ENCODE results near the gene C11orf24. TPM values are rescaled to one million over a fixed set of nuclear protein-coding genes. Genes with fewer than 3 reads are reported as not detected.

C11orf24 gene
- total and polyA plus RNA-seq, 2 of the 8 experiments (the other 6 are each of a cell fraction or from before 2014, with no cell fraction given): 45.4 to 51.7 TPM

DNA sequence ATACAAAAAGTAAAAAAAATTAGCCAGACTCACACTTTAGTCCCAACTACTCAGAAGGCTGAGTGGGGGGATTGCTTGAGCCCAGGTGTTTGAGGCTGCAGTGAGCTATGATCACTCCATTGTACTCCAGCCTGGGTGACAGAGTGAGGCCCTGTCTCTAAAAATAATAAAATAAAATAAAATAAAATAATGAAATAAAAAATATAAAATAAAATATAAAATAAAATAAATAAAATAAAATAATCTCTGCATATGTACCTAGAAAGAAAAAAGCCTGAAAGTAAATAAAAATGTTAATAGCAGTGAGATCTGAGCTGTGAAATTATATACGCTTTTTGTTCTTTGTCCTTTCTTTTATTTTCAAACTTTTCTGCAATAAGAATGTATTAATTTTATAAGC is 23.5 kb upstream of the C11orf24 start:
- no peak overlapping the region for H2AK5ac ChIP-seq (ENCODE audit: low read depth, low read length)
- no peak overlapping the region for H3K4ac ChIP-seq (replicated peaks; ENCODE audit: insufficient read length, low read depth, low read length)
- no peaks in the 10 kb centered on the region; a peak in 2 of 7 replicates for H3K27me3 ChIP-seq (replicated peaks in 1 of 4; ENCODE audit: control insufficient read depth in 3 of 4, extremely low read depth in 1 of 4, insufficient read depth in 3 of 4, low read length in 3 of 4)
- H3K23me2 ChIP-seq (ENCODE audit: low read depth, low read length): no peaks in the 10 kb centered on the region
- no peak overlapping the region for H3K27ac ChIP-seq (ENCODE audit: low read depth, low read length)
- no peak overlapping the region for H4K5ac ChIP-seq (ENCODE audit: insufficient read length, low read depth, low read length)
- DNase-seq (ENCODE audit: low read depth in 1 of 2, low spot score in 2 of 2): no peak
- H4K91ac ChIP-seq (replicated peaks; ENCODE audit: insufficient read length, low read length): no peak overlapping the region
- H3K4me1 ChIP-seq (replicated peaks in 1 of 4; ENCODE audit: control insufficient read depth in 3 of 4, insufficient read depth in 4 of 4, low read length in 3 of 4): peaks cover 0 to 2% (median 0%) of the 10 kb centered on the region in 4 experiments; a peak in 2 of 7 replicates
- H2BK12ac ChIP-seq (ENCODE audit: low read depth, low read length): no peak overlapping the region
- H3K4me3 ChIP-seq (ENCODE audit: extremely low read depth in 1 of 4, insufficient read depth in 2 of 4, low read depth in 3 of 4, low read length in 4 of 4): no peak overlapping the region
- TF ChIP-seq SP2 (IDR thresholded peaks at IDR 0.05; ENCODE audit: low read length) (no peak), CBX8 (IDR thresholded peaks at IDR 0.05; ENCODE audit: borderline replicate concordance, low read depth, low read length) (no peak), FOSL1 (IDR thresholded peaks at IDR 0.05; ENCODE audit: insufficient read depth, low read depth, low read length) (no peak), TAF7 (optimal IDR thresholded peaks at IDR 0.05; ENCODE audit: borderline replicate concordance, low read depth, low read length) (no peak), CBX5 (IDR thresholded peaks at IDR 0.05; ENCODE audit: low read depth, low read length) (no peak), RFX5 (IDR thresholded peaks at IDR 0.05; ENCODE audit: borderline replicate concordance, low read depth, low read length) (no peak)
- no peak for FAIRE-seq
- H3K9me3 ChIP-seq (ENCODE audit: insufficient read depth in 2 of 2, low read depth in 1 of 2, low read length in 1 of 2): no peaks in the 10 kb centered on the region
- H4K20me1 ChIP-seq (replicated peaks in 1 of 2; ENCODE audit: control insufficient read depth in 1 of 2, insufficient read depth in 2 of 2, low read length in 2 of 2): no peaks in the 10 kb centered on the region
- H3K23ac ChIP-seq (ENCODE audit: insufficient read length): no peak overlapping the region
- POLR2A ChIA-PET (ENCODE audit: partially characterized antibody): interaction anchor here (1.0 to 1.4 kb wide), 2 partner anchors 23 to 37 kb away, joined by 3 read pairs; partner anchors contain the start of gene C11orf24
- H2BK120ac ChIP-seq (replicated peaks; ENCODE audit: low read depth, low read length): no peak overlapping the region
- H3K36me3 ChIP-seq (ENCODE audit: control insufficient read depth in 2 of 4, insufficient read depth in 4 of 4, low read length in 3 of 4): no peaks in the 10 kb centered on the region
- no peak overlapping the region for H2BK20ac ChIP-seq (ENCODE audit: low read length)
- no peak overlapping the region for H3K4me2 ChIP-seq (ENCODE audit: insufficient read depth in 1 of 2, low read depth in 2 of 2, low read length in 2 of 2)
- no peak overlapping the region for H3K56ac ChIP-seq (replicated peaks; ENCODE audit: insufficient read length, low read depth, low read length)
- H3K9ac ChIP-seq (replicated peaks in 1 of 4; ENCODE audit: extremely low read depth in 1 of 4, low read depth in 3 of 4, low read length in 3 of 4): no peak overlapping the region
- H2BK5ac ChIP-seq (ENCODE audit: low read depth, low read length): no peak overlapping the region
- H2BK15ac ChIP-seq (ENCODE audit: low read length): no peak overlapping the region
- CTCF ChIA-PET (ENCODE audit: partially characterized antibody): interaction anchor here (1.1 to 6.6 kb wide), 6 partner anchors 11 to 79 kb away, joined by 3 to 141 read pairs (median 4); no protein-coding TSS in a partner anchor
- 100% methylated on average over 1 of the region's 1 CpG; no CpG with 5 or more reads in 1 of the 2 experiments for whole genome bisulfite sequencing, 2 experiments (ENCODE audit: extremely low coverage in 1 of 2, insufficient coverage in 1 of 2, insufficient read length in 1 of 2, insufficient replicate concordance in 2 of 2, low coverage in 1 of 2, low lambda C conversion rate in 2 of 2, missing lambda C conversion rate in 1 of 2)
- H3K79me1 ChIP-seq (ENCODE audit: low read depth, low read length): no peaks in the 10 kb centered on the region
- H3K79me2 ChIP-seq (ENCODE audit: control insufficient read depth in 1 of 2, insufficient read depth in 2 of 2, low read length in 2 of 2): no peaks in the 10 kb centered on the region
- H3K18ac ChIP-seq (ENCODE audit: extremely low read depth, low read length): no peak overlapping the region
- H3K14ac ChIP-seq (ENCODE audit: insufficient read length): no peak overlapping the region
- no peak overlapping the region for H4K8ac ChIP-seq (ENCODE audit: extremely low read depth, insufficient read depth, low read length)
- no peak overlapping the region for H2AFZ ChIP-seq (ENCODE audit: low read length)
